A549 (cell line): ENCODE measurements around the gene RPL19. TPM values are rescaled to one million over a fixed set of nuclear protein-coding genes. Genes with fewer than 3 reads are reported as not detected.

Source experiments
- ATAC-seq, 2 experiments: fragments of 200-7000 bp in 1 of 2; fragments of >200 bp in 1 of 2; cut with Nextera tagmentation in 1 of 2; cut with Tn5 transposase in 1 of 2; 3 replicates each; pipeline versions ENCODE4 v1.8.0 to v1.9.1; 2018 to 2020; ENCODE audit warnings: mild to moderate bottlenecking in 1 of 2, moderate library complexity in 1 of 2
- CTCF ChIA-PET: fragments of 300-600 bp; sonication (Branson Sonifier 250); formaldehyde crosslinking; extraction: SDS; loops from one replicate; lab custom pipeline; 2021; ENCODE audit warnings: antibody characterized with exemption, inconsistent platforms; lab: Yijun Ruan, JAX
- POLR2A ChIA-PET: fragments of 350-600 bp; formaldehyde crosslinking; extraction: SDS; loops from one replicate; lab custom pipeline; 2021; ENCODE audit warnings: antibody characterized with exemption, inconsistent platforms; lab: Yijun Ruan, JAX
- DNase-seq, 2 experiments: peaks; one replicate each; pipeline versions ENCODE4 v3.0.0 to v3.0.0-alpha.2; 2011 to 2016; ENCODE audit warnings: low read depth in 1 of 2, low spot score in 1 of 2
- FAIRE-seq: peaks from 2 replicates; lab custom pipeline; 2011; peaks lifted over from hg19 to GRCh38; lab: Jason Lieb, UNC
- H3K27ac ChIP-seq, 2 experiments: fragments of >200 bp; sonication (Bioruptor Twin); formaldehyde crosslinking; 3 replicates each; pipeline ENCODE4 v1.5.1; 2016 to 2017
- H3K4me1 ChIP-seq: fragments of >200 bp; sonication (Bioruptor Twin); formaldehyde crosslinking; 3 replicates; pipeline ENCODE4 v1.6.1; 2016
- H3K4me2 ChIP-seq: fragments of >200 bp; sonication (Bioruptor Twin); formaldehyde crosslinking; 3 replicates; pipeline ENCODE4 v1.6.1; 2016
- H3K4me3 ChIP-seq: fragments of >200 bp; sonication (Bioruptor Twin); formaldehyde crosslinking; 3 replicates; pipeline ENCODE4 v1.5.1; 2016
- H3K9me3 ChIP-seq: fragments of >200 bp; sonication (Bioruptor Twin); formaldehyde crosslinking; 3 replicates; pipeline ENCODE4 v1.6.1; 2016
- CBX2 ChIP-seq: fragments of 200-600 bp; sonication (generic); IDR thresholded peaks from 2 replicates; pipeline ENCODE4 v1.6.1; 2016; ENCODE audit warnings: low read depth, mild to moderate bottlenecking, borderline replicate concordance
- CEBPB ChIP-seq, 2 experiments: fragments of >200 bp in 1 of 2; sonication (Bioruptor Twin) in 1 of 2; formaldehyde crosslinking in 1 of 2; IDR thresholded peaks; 2 replicates each; pipeline ENCODE4 v1.6.1; 2012 to 2016
- CHD2 ChIP-seq: fragments of 150-350 bp; IDR thresholded peaks from 2 replicates; pipeline ENCODE4 v1.6.1; 2014; ENCODE audit warnings: low read length; ENCODE audit not compliant: partially characterized antibody
- CHD4 ChIP-seq: fragments of 200-600 bp; sonication (generic); IDR thresholded peaks from 2 replicates; pipeline ENCODE4 v1.6.1; 2016; ENCODE audit warnings: antibody characterized with exemption, mild to moderate bottlenecking, borderline replicate concordance
- EHF ChIP-seq: fragments of 250-450 bp; sonication (Bioruptor Pico); IDR thresholded peaks from 2 replicates; pipeline ENCODE4 v1.5.0; 2020; ENCODE audit warnings: mild to moderate bottlenecking
- EP300 ChIP-seq, 2 experiments: fragments of >200 bp; sonication (Bioruptor Twin); formaldehyde crosslinking; IDR thresholded peaks; 2 replicates in 1 of 2; 3 replicates in 1 of 2; pipeline ENCODE4 v1.6.1; 2016 to 2017
- ESRRA ChIP-seq: fragments of 150-350 bp; IDR thresholded peaks from 2 replicates; pipeline ENCODE4 v1.6.1; 2014; ENCODE audit warnings: mild to moderate bottlenecking, low read length, borderline replicate concordance
- FOSB ChIP-seq: fragments of 250-450 bp; sonication (Bioruptor Pico); IDR thresholded peaks from 2 replicates; pipeline ENCODE4 v1.5.0; 2020; ENCODE audit warnings: mild to moderate bottlenecking, moderate library complexity
- GATA3 ChIP-seq: IDR thresholded peaks from 2 replicates; pipeline ENCODE4 v1.6.1; 2012; ENCODE audit warnings: borderline replicate concordance
- HDAC2 ChIP-seq: fragments of 200-600 bp; sonication (generic); IDR thresholded peaks from 2 replicates; pipeline ENCODE4 v1.6.1; 2016
- HEYL ChIP-seq: fragments of 250-450 bp; sonication (Bioruptor Pico); IDR thresholded peaks from 2 replicates; pipeline ENCODE4 v1.8.0; 2021; ENCODE audit warnings: mild to moderate bottlenecking, moderate library complexity
- HOXB5 ChIP-seq: fragments of 250-450 bp; sonication (Bioruptor Pico); IDR thresholded peaks from 2 replicates; pipeline ENCODE4 v1.5.0; 2020; ENCODE audit warnings: mild to moderate bottlenecking, moderate library complexity
- JUNB ChIP-seq: fragments of >200 bp; sonication (Bioruptor Twin); formaldehyde crosslinking; IDR thresholded peaks from 2 replicates; pipeline ENCODE4 v1.6.1; 2016
- KDM5A ChIP-seq: fragments of 200-600 bp; sonication (generic); IDR thresholded peaks from 2 replicates; pipeline ENCODE4 v1.6.1; 2016; ENCODE audit warnings: antibody characterized with exemption, mild to moderate bottlenecking
- MAFK ChIP-seq: fragments of 450-650 bp; IDR thresholded peaks from 2 replicates; pipeline ENCODE4 v1.6.1; 2014; ENCODE audit not compliant: partially characterized antibody
- MAZ ChIP-seq: fragments of 150-350 bp; IDR thresholded peaks from 2 replicates; pipeline ENCODE4 v1.6.1; 2014; ENCODE audit warnings: antibody characterized with exemption, low read depth, low read length, borderline replicate concordance
- MYC ChIP-seq: IDR thresholded peaks from 2 replicates; pipeline ENCODE4 v1.6.1; 2012; ENCODE audit warnings: mild to moderate bottlenecking, inconsistent platforms, low read length, improper control_type of control experiment, borderline replicate concordance
- NFE2L2 ChIP-seq: fragments of 150-350 bp; conservative IDR thresholded peaks from 2 replicates; pipeline ENCODE4 v1.6.1; 2014; ENCODE audit warnings: low read length
- NPAS2 ChIP-seq: fragments of 250-450 bp; sonication (Bioruptor Pico); IDR thresholded peaks from 2 replicates; pipeline ENCODE4 v1.8.0; 2022; ENCODE audit warnings: mild to moderate bottlenecking, moderate library complexity, borderline replicate concordance
- PHF8 ChIP-seq: fragments of 200-600 bp; sonication (generic); IDR thresholded peaks from 2 replicates; pipeline ENCODE4 v1.6.1; 2016; ENCODE audit warnings: low read depth, mild to moderate bottlenecking, antibody characterized with exemption, moderate library complexity, borderline replicate concordance
- POLR2AphosphoS2 ChIP-seq: conservative IDR thresholded peaks from 2 replicates; pipeline ENCODE4 v1.6.1; 2012; ENCODE audit warnings: low read length, improper control_type of control experiment, inconsistent platforms
- RCOR1 ChIP-seq: fragments of 150-350 bp; IDR thresholded peaks from 2 replicates; pipeline ENCODE4 v1.6.1; 2014; ENCODE audit warnings: antibody characterized with exemption, low read length, low read depth
- RFX5 ChIP-seq: fragments of 450-650 bp; IDR thresholded peaks from 2 replicates; pipeline ENCODE4 v1.7.1; 2014; ENCODE audit warnings: antibody characterized with exemption, mild to moderate bottlenecking, moderate library complexity
- SREBF2 ChIP-seq: fragments of 450-650 bp; IDR thresholded peaks from 2 replicates; pipeline ENCODE4 v1.6.1; 2014; ENCODE audit warnings: mild to moderate bottlenecking, moderate library complexity
- TFCP2L1 ChIP-seq: fragments of 250-450 bp; sonication (Bioruptor Pico); IDR thresholded peaks from 2 replicates; pipeline ENCODE4 v1.5.0; 2021; ENCODE audit warnings: mild to moderate bottlenecking
- ZC3H11A ChIP-seq: fragments of 450-650 bp; IDR thresholded peaks from 2 replicates; pipeline ENCODE4 v1.6.1; 2014; ENCODE audit warnings: antibody characterized with exemption, mild to moderate bottlenecking
- ZNF302 ChIP-seq: fragments of 250-450 bp; sonication (Bioruptor Pico); IDR thresholded peaks from 2 replicates; pipeline ENCODE4 v1.9.0; 2021; ENCODE audit warnings: inconsistent platforms, mild to moderate bottlenecking, moderate library complexity
- WGBS: methylation state at CpG from one replicate; pipeline ENCODE4 v1.1.6; 2017; ENCODE audit errors: missing lambda C conversion rate; 5-methylcytosine and 5-hydroxymethylcytosine counted together
- polyA minus RNA-seq: library from RNA; depleted of rRNA, polyadenylated mRNA; stranded (reverse); fragments of >200 nt; gene quantifications from 2 replicates; pipeline ENCODE4 v1.2.3, GENCODE V29; 2011; rRNA and poly(A)+ RNA removed
- polyA plus RNA-seq, 4 experiments: library from polyadenylated mRNA; depleted of rRNA in 3 of 4; stranded (reverse); fragments of >200 nt; fragmentation: RNase III in 1 of 4; extraction: RNeasy Plus Mini Kit Qiagen cat#74134 plus additional on column Dnase treatment in 1 of 4; gene quantifications; 2 replicates in 3 of 4; 3 replicates in 1 of 4; pipeline ENCODE4 v1.2.3, GENCODE V29; 2011 to 2017
- TF ChIP-seq, protein P1 (sequence below): fragments of >200 bp; sonication (Bioruptor Twin); formaldehyde crosslinking; IDR thresholded peaks from 3 replicates; pipeline ENCODE4 v1.5.1; 2016
- TF ChIP-seq, protein P2 (sequence below): IDR thresholded peaks from 2 replicates; pipeline ENCODE4 v1.6.1; 2012
- TF ChIP-seq, protein P3 (sequence below): IDR thresholded peaks from 2 replicates; pipeline ENCODE4 v1.6.1; 2012; ENCODE audit warnings: low read depth, borderline replicate concordance
- TF ChIP-seq, protein P4 (sequence below): fragments of 450-650 bp; IDR thresholded peaks from 2 replicates; pipeline ENCODE4 v1.6.1; 2014; ENCODE audit warnings: antibody characterized with exemption
- TF ChIP-seq, protein P5 (sequence below): fragments of 150-350 bp; IDR thresholded peaks from 2 replicates; pipeline ENCODE4 v1.6.1; 2014; ENCODE audit warnings: low read depth, mild to moderate bottlenecking, low read length
- TF ChIP-seq, protein P6 (sequence below): fragments of >200 bp; sonication (Bioruptor Twin); formaldehyde crosslinking; IDR thresholded peaks from 3 replicates; pipeline ENCODE4 v1.6.1; 2016

The RPL19 gene
- polyA plus RNA-seq (2011; rRNA removed) (1,983 and 2,211 TPM in 2 replicates), polyA plus RNA-seq (2017; fragmentation: RNase III; extraction: RNeasy Plus Mini Kit Qiagen cat#74134 plus additional on column Dnase treatment) (2,724 to 2,918 TPM (median 2,862 TPM) in 3 replicates), polyA minus RNA-seq (835 and 986 TPM in 2 replicates)
- polyA plus RNA-seq (2012; cell fraction: cytosol; rRNA removed): 3,586 and 4,539 TPM in 2 replicates
- 1,789 and 1,975 TPM in 2 replicates for polyA plus RNA-seq (2012; cell fraction: nucleus; rRNA removed)

DNA sequence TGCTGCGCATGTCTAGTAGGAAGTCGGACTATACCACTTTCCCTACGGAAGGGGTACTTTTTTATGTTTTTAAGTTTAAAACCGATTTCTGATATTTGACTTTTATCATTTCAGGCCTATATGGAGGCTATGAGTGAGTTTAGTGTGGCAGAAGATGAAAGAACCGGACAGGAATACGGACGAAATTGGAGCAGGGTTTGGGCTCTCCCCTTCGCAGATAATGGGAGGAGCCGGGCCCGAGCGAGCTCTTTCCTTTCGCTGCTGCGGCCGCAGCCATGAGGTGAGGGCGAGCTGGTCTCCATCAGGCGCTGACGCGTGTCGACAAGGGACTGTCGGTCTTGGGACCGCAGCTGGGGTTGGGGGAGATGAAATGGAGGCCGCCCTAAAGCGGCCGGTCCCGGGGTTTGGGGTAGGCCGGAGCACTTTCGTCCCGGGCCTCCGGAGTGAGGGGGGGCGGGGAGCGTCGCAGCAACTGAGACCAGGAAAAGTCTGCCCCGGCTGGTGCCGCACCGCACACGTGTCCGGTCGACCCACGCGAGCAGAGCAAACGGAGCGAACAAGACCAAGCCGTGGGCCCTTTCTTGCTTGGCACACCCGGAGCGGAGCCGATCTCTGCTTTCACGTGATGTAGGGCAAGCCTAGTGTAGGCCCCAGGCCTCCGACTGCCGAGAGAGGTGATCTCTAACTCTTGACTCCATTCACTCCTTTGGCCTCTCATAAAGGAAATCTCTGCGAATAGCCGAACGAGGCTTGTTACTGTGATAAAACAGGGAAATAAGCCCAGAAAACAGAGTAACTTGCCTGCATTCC, at the start of gene RPL19:
Gene RPL19 (plus strand): TSS at position 214 of the 810 bp plus-strand sequence. CDS start 62 bp downstream, at position 276.
- Histone ChIP-seq H3K4me1 (peaks cover 41% of the 10 kb centered on the region), H3K4me3 (peak within 1 kb of the TSS; percentile 96), H3K4me2 (peak within 1 kb of the TSS; percentile 85), H3K9me3 (no peaks in the 10 kb centered on the region), H3K27ac (peak within 1 kb of the TSS; percentile 96)
- WGBS: 2% methylated on average over 41 of the region's 52 CpGs
- peak; percentile 76 for FAIRE-seq
- ChIA-PET POLR2A (interaction anchor here (0.6 to 1.6 kb wide), 27 partner anchors 9 to 488 kb away, joined by 3 to 21 read pairs (median 4); partner anchors contain the start of genes ARL5C, CDK12, FBXL20 and LASP1), CTCF (interaction anchor here (0.6 to 31.5 kb wide), 7 partner anchors 9 to 351 kb away, joined by 3 to 1140 read pairs (median 4); no protein-coding TSS in a partner anchor)
- ATAC-seq: peak; percentile 33 to 60; a peak in 4 of 6 replicates
- peak in 1 of 2 experiments; percentile 84 for DNase-seq
- TF ChIP-seq GATA3: peak; percentile 81
- TF ChIP-seq NPAS2: no peak
- TF ChIP-seq KDM5A: 0 out of 2 replicates have a peak, but pooled peaks have one; percentile 8
- no peak for TF ChIP-seq ZNF302 (CRISPR knock-in tag)
- TF ChIP-seq NFE2L2: no peak
- peak; percentile 100 for TF ChIP-seq PHF8
- TF ChIP-seq, protein P1, sequence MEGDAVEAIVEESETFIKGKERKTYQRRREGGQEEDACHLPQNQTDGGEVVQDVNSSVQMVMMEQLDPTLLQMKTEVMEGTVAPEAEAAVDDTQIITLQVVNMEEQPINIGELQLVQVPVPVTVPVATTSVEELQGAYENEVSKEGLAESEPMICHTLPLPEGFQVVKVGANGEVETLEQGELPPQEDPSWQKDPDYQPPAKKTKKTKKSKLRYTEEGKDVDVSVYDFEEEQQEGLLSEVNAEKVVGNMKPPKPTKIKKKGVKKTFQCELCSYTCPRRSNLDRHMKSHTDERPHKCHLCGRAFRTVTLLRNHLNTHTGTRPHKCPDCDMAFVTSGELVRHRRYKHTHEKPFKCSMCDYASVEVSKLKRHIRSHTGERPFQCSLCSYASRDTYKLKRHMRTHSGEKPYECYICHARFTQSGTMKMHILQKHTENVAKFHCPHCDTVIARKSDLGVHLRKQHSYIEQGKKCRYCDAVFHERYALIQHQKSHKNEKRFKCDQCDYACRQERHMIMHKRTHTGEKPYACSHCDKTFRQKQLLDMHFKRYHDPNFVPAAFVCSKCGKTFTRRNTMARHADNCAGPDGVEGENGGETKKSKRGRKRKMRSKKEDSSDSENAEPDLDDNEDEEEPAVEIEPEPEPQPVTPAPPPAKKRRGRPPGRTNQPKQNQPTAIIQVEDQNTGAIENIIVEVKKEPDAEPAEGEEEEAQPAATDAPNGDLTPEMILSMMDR: no peak
- TF ChIP-seq, protein P2, sequence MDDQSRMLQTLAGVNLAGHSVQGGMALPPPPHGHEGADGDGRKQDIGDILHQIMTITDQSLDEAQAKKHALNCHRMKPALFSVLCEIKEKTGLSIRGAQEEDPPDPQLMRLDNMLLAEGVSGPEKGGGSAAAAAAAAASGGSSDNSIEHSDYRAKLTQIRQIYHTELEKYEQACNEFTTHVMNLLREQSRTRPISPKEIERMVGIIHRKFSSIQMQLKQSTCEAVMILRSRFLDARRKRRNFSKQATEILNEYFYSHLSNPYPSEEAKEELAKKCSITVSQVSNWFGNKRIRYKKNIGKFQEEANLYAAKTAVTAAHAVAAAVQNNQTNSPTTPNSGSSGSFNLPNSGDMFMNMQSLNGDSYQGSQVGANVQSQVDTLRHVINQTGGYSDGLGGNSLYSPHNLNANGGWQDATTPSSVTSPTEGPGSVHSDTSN: no peak; the same call in 1 of the 2 replicates
- TF ChIP-seq, protein P3, sequence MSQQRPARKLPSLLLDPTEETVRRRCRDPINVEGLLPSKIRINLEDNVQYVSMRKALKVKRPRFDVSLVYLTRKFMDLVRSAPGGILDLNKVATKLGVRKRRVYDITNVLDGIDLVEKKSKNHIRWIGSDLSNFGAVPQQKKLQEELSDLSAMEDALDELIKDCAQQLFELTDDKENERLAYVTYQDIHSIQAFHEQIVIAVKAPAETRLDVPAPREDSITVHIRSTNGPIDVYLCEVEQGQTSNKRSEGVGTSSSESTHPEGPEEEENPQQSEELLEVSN: peak; percentile 54; the same call in 1 of the 2 replicates
- TF ChIP-seq CEBPB (IDR thresholded peaks at IDR 0.05): no peak
- no peak for TF ChIP-seq MAFK
- TF ChIP-seq, protein P4, sequence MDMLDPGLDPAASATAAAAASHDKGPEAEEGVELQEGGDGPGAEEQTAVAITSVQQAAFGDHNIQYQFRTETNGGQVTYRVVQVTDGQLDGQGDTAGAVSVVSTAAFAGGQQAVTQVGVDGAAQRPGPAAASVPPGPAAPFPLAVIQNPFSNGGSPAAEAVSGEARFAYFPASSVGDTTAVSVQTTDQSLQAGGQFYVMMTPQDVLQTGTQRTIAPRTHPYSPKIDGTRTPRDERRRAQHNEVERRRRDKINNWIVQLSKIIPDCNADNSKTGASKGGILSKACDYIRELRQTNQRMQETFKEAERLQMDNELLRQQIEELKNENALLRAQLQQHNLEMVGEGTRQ: 0 out of 2 replicates have a peak, but pooled peaks have one; percentile 13
- no peak for TF ChIP-seq POLR2AphosphoS2
- TF ChIP-seq MAZ: peak; percentile 11; the same call in 1 of the 2 replicates
- no peak for TF ChIP-seq HEYL
- no peak for TF ChIP-seq CHD4
- TF ChIP-seq HDAC2: no peak
- TF ChIP-seq CHD2: no peak
- no peak for TF ChIP-seq EHF (CRISPR knock-in tag)
- TF ChIP-seq FOSB: no peak
- no peak for TF ChIP-seq RCOR1
- TF ChIP-seq, protein P5, sequence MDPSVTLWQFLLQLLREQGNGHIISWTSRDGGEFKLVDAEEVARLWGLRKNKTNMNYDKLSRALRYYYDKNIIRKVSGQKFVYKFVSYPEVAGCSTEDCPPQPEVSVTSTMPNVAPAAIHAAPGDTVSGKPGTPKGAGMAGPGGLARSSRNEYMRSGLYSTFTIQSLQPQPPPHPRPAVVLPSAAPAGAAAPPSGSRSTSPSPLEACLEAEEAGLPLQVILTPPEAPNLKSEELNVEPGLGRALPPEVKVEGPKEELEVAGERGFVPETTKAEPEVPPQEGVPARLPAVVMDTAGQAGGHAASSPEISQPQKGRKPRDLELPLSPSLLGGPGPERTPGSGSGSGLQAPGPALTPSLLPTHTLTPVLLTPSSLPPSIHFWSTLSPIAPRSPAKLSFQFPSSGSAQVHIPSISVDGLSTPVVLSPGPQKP: no peak
- TF ChIP-seq, protein P6, sequence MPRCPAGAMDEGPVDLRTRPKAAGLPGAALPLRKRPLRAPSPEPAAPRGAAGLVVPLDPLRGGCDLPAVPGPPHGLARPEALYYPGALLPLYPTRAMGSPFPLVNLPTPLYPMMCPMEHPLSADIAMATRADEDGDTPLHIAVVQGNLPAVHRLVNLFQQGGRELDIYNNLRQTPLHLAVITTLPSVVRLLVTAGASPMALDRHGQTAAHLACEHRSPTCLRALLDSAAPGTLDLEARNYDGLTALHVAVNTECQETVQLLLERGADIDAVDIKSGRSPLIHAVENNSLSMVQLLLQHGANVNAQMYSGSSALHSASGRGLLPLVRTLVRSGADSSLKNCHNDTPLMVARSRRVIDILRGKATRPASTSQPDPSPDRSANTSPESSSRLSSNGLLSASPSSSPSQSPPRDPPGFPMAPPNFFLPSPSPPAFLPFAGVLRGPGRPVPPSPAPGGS: peak; percentile 78
- TF ChIP-seq CBX2: no peak
- peak; percentile 89 for TF ChIP-seq TFCP2L1 (CRISPR knock-in tag)
- TF ChIP-seq ZC3H11A: no peak
- TF ChIP-seq JUNB: no peak
- TF ChIP-seq RFX5: no peak
- TF ChIP-seq HOXB5 (CRISPR knock-in tag): no peak
- peak; percentile 98; the same call in 1 of the 2 replicates for TF ChIP-seq MYC
- TF ChIP-seq EP300 (IDR thresholded peaks at IDR 0.05): no peak
- TF ChIP-seq ESRRA: no peak
- no peak for TF ChIP-seq SREBF2
